Measurements from ENCODE around the gene CD2BP2. TPM values are rescaled to one million over a fixed set of nuclear protein-coding genes. Genes with fewer than 3 reads are reported as not detected.
A peak's percentile ranks its signal among the peaks of the same experiment; 100 is the strongest.

CD2BP2 gene
- total RNA-seq, 4 donors from 2014 or later = 43.1 to 68.1 (median 54.3) TPM

DNA sequence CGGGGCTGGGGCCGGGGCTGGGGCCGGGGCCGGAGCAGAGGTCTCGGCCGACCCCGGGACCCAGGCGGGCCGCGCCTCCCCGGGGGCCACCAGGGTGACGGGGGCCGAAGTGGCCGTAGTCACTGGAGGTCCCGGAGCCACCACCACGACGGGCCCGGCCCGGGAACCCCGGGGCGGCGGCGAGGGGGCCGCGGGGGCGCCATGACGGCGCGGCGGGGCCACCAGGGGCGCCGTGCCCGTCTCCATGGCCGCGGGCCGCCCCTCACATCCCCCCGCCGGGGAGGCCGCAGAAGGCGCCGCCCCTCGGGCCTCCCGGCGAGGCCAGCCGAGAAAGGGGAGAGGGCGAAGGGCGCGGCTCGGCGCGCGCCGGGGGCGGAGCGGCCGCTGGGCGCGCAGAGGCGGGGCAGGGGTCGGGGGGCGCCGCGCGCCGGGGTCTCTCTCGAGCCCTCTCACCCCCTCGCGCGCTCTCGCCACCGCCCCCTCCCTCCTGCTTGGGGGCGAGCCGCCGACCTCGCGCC is 14.9 kb upstream of the CD2BP2 start:
- Histone ChIP-seq H3K36me3 (peaks cover 0 to 15% of the 10 kb centered on the region in 2 donors), H3K4me1 (peaks cover 0 to 53% (median 21%) of the 10 kb centered on the region in 3 donors), H3K27ac (peak overlapping the region; percentile 53 to 97 (median 90)), H3K9me3 (no peaks in the 10 kb centered on the region), H3K27me3 (no peaks in the 10 kb centered on the region), H3K4me3 (peak overlapping the region; percentile 92 to 97)
- ATAC-seq = peak; percentile 1
- TF ChIP-seq POLR2A (IDR thresholded peaks at IDR 0.05) (peak; percentile 67 to 74), POLR2AphosphoS5 (IDR thresholded peaks at IDR 0.05) (no peak)
- TF ChIP-seq, protein P1, sequence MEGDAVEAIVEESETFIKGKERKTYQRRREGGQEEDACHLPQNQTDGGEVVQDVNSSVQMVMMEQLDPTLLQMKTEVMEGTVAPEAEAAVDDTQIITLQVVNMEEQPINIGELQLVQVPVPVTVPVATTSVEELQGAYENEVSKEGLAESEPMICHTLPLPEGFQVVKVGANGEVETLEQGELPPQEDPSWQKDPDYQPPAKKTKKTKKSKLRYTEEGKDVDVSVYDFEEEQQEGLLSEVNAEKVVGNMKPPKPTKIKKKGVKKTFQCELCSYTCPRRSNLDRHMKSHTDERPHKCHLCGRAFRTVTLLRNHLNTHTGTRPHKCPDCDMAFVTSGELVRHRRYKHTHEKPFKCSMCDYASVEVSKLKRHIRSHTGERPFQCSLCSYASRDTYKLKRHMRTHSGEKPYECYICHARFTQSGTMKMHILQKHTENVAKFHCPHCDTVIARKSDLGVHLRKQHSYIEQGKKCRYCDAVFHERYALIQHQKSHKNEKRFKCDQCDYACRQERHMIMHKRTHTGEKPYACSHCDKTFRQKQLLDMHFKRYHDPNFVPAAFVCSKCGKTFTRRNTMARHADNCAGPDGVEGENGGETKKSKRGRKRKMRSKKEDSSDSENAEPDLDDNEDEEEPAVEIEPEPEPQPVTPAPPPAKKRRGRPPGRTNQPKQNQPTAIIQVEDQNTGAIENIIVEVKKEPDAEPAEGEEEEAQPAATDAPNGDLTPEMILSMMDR (IDR thresholded peaks at IDR 0.05) = peak in 2 of 4 experiments; percentile 20 to 31
- WGBS, 2 donors (ENCODE audit: low coverage in 1 of 2) = no CpG with 5 or more reads among the region's 76 CpGs

DNA sequence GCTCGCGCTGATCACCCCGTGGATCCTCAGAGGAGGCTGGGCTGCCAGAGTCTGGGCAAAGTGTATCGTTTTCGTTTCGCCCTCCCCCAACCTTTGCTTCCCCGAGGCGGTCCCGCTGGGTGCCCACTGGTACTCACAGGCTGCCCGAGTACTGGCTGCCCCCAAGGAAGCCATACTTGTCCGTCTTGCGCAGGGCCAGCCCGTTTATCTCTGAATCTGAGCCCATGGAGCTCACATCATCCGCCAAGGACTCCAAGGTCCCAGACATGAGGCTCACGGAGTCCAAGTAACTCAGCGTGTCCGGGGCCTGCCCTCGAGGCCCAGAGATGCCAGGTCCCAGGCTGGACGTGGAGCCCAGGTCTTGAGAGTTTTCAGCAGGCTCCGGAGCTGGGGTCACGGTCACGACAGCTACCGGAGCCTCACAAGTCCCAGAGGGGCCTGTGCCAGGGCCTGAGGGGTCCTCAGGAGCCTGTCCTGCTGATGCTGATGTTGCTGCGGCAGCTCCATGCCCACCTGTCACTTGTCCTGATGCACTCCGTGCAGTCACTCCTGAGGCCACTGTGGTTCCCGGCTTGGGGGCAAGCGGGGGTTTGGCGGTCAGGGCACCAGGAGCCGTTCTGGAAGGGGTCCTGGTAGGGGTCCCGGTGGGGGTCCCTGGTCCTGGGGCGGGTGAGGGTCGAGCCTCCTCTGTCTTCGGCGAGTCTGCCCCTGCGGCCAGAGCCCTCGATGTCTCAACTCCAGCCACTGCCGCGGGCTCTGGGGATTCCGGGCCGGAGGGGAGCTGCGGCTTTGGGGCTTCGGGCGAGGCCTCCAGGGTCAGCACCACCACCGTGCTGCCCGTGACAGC is 14.2 kb upstream of the CD2BP2 start:
- Histone ChIP-seq H3K9me3 (no peaks in the 10 kb centered on the region), H3K4me1 (peaks cover 0 to 58% (median 21%) of the 10 kb centered on the region in 3 donors), H3K27me3 (no peaks in the 10 kb centered on the region), H3K27ac (peak overlapping the region; percentile 53 to 97 (median 90)), H3K36me3 (peaks cover 0 to 21% of the 10 kb centered on the region in 2 donors), H3K4me3 (peak overlapping the region; percentile 92 to 97)
- 0% methylated on average over 2 to 3 of the region's 45 CpGs for WGBS, 2 donors (ENCODE audit: low coverage in 1 of 2)
- TF ChIP-seq, protein P1 (IDR thresholded peaks at IDR 0.05) = no peak
- TF ChIP-seq EP300 (IDR thresholded peaks at IDR 0.05) = no peak
- no peak for TF ChIP-seq POLR2A (IDR thresholded peaks at IDR 0.05)
- TF ChIP-seq POLR2AphosphoS5 (IDR thresholded peaks at IDR 0.05) = no peak
- ATAC-seq = no peak

DNA sequence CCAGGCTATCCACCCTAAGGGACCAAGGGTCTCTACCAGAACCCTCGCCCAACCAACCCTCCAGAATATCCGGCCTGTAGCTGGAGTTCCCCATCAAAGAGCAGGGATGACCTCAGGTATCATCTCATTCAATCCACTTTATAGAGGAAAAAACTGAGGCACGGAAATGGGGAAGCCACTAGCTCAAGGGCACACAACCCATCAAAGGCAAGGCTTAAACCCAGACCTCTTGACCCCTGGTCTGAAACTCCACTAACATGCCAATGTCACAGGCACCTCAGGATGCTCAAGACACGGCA is 13.6 kb upstream of the CD2BP2 start:
- 0% methylated on average over 1 of the region's 4 CpGs for WGBS, 2 donors (ENCODE audit: low coverage in 1 of 2)
- peaks cover 0 to 58% (median 21%) of the 10 kb centered on the region in 3 donors for H3K4me1 ChIP-seq
- H3K4me3 ChIP-seq = peak overlapping the region; percentile 92 to 97
- TF ChIP-seq POLR2A (IDR thresholded peaks at IDR 0.05) (no peak), EP300 (IDR thresholded peaks at IDR 0.05) (no peak), POLR2AphosphoS5 (IDR thresholded peaks at IDR 0.05) (no peak)
- TF ChIP-seq, protein P1 (IDR thresholded peaks at IDR 0.05) = no peak
- H3K27ac ChIP-seq = peak overlapping the region in 3 of 4 donors; percentile 86 to 97 (median 93)
- H3K27me3 ChIP-seq = no peaks in the 10 kb centered on the region
- peaks cover 0 to 27% of the 10 kb centered on the region in 2 donors for H3K36me3 ChIP-seq
- H3K9me3 ChIP-seq = no peaks in the 10 kb centered on the region
- ATAC-seq = no peak

DNA sequence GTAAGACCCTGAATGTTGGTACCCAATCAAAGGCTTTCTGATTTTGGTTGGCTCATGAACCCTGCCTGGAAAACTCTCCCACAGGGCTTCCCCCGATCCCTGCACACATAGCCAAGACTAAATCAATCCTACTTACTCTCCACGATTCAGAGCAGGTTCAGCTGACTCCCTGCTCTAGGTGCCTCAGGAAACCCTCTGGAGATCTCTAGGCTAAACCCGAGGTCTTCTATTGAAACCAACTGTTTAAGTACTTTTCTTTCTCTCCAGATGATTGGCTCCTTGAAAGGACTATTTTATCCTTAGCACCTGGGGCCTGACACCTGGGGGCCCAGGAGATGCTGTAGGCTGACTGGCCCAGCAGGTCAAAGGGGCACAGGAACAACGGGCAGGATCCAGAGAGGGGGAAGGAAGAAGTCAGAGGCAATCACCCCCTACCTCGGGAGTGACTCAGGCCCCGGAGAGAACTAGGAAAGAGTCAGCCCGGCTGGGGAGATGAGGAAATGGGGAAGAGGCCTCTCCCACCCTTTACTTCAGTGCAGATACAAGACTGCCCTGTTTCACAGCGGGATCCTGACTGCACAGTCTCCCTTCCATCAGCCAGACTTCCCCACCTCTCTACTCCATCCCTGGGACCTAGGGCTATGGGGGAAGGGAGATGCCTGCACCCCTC is 13.1 kb upstream of the CD2BP2 start:
- no peaks in the 10 kb centered on the region for H3K9me3 ChIP-seq
- no peaks in the 10 kb centered on the region for H3K27me3 ChIP-seq
- H3K36me3 ChIP-seq = peaks cover 0 to 32% of the 10 kb centered on the region in 2 donors
- peaks cover 0 to 58% (median 21%) of the 10 kb centered on the region in 3 donors for H3K4me1 ChIP-seq
- no peak for ATAC-seq
- peak overlapping the region in 3 of 4 donors; percentile 86 to 97 (median 93) for H3K27ac ChIP-seq
- H3K4me3 ChIP-seq = peak overlapping the region; percentile 92 to 97
- WGBS, 2 donors (ENCODE audit: low coverage in 1 of 2) = 0 to 4% methylated on average over 6 to 7 of the region's 8 CpGs
- TF ChIP-seq POLR2AphosphoS5 (IDR thresholded peaks at IDR 0.05) = no peak
- TF ChIP-seq, protein P1 (IDR thresholded peaks at IDR 0.05) = no peak
- TF ChIP-seq EP300 (IDR thresholded peaks at IDR 0.05) = no peak
- no peak for TF ChIP-seq POLR2A (IDR thresholded peaks at IDR 0.05)
